ENCODE results near the gene VPS8.

The VPS8 gene, protein sequence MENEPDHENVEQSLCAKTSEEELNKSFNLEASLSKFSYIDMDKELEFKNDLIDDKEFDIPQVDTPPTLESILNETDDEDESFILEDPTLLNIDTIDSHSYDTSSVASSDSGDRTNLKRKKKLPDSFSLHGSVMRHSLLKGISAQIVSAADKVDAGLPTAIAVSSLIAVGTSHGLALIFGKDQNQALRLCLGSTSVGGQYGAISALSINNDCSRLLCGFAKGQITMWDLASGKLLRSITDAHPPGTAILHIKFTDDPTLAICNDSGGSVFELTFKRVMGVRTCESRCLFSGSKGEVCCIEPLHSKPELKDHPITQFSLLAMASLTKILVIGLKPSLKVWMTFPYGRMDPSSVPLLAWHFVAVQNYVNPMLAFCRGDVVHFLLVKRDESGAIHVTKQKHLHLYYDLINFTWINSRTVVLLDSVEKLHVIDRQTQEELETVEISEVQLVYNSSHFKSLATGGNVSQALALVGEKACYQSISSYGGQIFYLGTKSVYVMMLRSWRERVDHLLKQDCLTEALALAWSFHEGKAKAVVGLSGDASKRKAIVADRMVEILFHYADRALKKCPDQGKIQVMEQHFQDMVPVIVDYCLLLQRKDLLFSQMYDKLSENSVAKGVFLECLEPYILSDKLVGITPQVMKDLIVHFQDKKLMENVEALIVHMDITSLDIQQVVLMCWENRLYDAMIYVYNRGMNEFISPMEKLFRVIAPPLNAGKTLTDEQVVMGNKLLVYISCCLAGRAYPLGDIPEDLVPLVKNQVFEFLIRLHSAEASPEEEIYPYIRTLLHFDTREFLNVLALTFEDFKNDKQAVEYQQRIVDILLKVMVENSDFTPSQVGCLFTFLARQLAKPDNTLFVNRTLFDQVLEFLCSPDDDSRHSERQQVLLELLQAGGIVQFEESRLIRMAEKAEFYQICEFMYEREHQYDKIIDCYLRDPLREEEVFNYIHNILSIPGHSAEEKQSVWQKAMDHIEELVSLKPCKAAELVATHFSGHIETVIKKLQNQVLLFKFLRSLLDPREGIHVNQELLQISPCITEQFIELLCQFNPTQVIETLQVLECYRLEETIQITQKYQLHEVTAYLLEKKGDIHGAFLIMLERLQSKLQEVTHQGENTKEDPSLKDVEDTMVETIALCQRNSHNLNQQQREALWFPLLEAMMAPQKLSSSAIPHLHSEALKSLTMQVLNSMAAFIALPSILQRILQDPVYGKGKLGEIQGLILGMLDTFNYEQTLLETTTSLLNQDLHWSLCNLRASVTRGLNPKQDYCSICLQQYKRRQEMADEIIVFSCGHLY (N-terminal part only)

DNA sequence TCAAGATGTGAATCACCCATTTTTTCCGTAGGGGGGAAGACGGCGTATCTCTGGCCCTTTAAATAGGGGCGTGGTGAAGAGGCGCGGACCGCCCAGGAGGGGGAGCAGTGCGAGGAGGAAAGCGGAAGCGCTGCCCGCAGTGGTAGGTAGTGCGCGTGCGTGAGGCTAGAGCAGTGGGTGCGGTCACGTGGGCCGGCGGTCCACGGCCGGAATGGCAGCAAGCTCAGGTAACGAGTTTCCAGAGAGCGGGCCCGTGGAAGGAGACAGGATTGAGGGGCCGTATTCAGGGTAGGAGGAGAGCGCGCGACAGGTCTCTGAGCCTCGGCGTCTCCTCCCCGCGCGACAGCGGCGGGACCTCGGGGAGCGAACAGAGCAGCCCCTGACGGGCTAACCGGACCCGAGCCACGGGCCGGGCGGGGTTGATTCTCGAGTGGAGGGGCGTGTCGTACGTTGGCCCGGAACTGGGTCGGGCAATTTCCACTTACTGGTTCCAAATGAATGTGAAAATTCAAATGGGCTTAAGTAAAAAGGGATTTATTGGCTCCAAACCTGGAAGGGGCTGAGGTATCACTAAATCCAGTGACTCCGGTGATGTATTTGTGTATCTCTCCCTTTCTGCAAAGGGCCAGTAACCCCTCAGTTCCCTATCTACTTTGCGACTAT lies at the start of gene VPS8:
Gene VPS8 (plus strand): TSS at position 168 of the 663 bp plus-strand sequence. CDS start 12,467 bp downstream, outside the sequence.
- in situ Hi-C loops (cut with MboI; ENCODE audit: low sequenced_read_pairs): no loop called here

DNA sequence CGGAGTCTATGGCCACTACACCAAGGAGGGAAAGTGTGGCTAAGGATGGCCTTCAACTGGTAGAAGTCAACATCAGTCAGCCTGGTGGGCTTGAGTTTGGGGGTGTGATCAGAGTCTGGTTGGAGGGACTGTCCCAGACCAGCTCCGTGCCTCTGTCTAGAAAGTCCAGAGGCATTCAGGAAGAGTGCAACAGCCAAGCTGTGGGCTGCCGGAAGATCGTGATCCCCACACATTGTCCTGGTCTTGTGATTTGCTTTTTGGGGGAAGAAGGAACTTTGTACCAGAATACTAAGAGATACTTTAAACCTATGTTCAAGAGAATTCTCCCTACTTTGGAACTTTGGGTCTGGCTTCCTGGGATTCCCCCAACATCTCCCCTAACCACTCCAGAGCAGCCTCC lies 47.8 kb upstream of the VPS8 start:
- in situ Hi-C loops (cut with MboI; ENCODE audit: low sequenced_read_pairs): no loop called here

DNA sequence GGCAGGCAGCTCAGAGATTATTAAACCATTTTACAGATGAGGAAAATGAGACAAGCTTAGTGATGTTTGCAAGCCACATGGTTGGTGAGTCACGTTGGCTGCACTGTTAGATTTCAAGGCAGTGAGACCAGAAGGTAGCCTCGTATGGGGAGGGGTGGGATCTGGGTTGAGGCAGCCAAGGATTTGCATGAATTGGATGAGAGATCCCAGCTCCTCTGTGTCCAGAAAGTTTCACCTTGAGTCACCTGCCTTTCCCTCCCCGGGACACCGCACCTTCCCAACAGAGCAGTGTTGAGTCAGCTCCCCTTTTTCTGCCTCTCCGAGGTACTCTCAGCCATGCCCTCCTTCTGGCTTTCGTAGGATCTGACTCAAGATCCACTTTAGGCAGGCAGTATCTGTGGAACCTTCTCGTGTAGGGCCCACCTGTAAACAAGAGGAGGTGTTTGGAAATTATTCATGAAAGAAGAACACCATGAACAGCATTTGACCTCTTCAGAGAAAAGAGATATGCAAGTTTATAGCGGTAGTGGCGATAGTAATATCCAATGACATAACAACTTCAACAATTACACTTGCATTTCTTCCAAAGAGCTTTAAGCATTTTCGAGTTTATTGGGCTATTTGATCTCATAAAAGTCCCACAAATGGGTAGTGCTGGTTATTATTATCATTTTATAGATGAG lies 46.8 kb upstream of the VPS8 start:
- in situ Hi-C loops (cut with MboI; ENCODE audit: low sequenced_read_pairs): no loop called here

DNA sequence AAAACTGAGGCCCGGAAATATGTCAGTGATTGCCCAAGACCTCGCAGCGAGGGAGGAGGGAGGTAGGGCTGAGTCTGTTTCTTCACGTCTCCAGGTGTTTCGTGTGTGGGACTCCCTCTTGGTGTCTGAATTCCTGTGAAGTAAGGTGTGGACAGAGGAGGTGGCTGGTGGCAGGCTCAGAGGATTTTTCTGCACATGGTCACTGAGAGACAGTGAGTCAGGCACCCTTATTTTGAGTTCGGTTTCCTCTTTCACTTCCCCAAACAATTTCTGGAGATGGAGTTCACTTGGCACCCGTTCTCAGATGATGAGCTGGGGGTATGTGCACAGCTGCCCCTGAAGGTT lies 46.3 kb upstream of the VPS8 start:
- in situ Hi-C loops (cut with MboI; ENCODE audit: low sequenced_read_pairs): no loop called here

DNA sequence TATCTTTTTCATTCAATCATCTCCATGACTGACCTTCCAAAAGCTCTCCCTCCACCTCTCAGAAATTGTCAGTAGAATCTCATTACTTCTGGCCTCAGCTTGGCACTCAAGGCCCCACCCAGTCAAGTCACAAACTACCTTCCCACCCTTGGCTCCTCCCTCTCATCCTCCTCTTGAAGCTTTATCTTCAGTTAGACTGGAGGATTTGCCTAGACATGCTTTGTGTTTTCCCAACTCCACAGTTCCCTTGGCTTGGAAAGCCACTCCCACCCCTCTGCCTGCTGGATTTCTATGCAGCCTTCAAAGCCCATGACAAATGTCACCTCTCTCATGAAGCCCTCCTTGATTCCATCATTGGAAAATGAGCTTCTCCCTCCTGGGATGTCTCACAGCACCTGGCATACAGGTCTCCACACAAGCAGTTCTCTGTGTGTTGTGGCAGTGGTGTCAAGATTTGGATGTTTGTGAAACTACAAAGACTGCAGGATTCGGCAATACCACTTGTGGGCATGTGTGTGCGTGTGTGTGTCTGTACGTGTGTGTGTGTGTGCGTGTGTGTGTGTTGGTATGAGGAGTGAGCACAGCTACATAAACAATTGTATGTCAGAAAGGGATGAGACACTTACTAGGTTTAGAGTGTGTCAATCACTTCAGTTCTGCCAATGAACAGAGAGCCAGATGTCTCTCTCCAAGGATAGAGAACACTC lies 45.3 kb upstream of the VPS8 start:
- in situ Hi-C loops (cut with MboI; ENCODE audit: low sequenced_read_pairs): no loop called here

DNA sequence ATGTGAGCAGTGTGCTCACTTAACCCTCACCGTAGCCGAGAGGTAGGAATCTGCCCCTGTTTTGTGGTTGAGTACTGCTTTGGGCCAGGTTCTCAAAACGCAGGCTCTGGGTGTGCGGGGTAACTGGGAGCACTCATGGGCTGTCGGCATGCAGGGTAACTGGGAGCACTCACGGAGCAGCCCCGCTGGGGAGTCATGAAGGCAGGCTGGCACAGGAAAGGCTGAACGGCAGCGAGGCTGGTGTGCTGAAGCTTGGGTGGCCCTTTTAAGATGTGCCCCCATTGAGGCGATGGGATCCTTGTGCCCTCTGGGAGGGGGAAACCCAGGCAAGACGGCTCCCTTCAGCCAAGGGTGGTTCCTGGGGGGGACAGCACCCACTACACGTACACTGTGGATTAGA lies 44.6 kb upstream of the VPS8 start:
- in situ Hi-C loops (cut with MboI; ENCODE audit: low sequenced_read_pairs): no loop called here

DNA sequence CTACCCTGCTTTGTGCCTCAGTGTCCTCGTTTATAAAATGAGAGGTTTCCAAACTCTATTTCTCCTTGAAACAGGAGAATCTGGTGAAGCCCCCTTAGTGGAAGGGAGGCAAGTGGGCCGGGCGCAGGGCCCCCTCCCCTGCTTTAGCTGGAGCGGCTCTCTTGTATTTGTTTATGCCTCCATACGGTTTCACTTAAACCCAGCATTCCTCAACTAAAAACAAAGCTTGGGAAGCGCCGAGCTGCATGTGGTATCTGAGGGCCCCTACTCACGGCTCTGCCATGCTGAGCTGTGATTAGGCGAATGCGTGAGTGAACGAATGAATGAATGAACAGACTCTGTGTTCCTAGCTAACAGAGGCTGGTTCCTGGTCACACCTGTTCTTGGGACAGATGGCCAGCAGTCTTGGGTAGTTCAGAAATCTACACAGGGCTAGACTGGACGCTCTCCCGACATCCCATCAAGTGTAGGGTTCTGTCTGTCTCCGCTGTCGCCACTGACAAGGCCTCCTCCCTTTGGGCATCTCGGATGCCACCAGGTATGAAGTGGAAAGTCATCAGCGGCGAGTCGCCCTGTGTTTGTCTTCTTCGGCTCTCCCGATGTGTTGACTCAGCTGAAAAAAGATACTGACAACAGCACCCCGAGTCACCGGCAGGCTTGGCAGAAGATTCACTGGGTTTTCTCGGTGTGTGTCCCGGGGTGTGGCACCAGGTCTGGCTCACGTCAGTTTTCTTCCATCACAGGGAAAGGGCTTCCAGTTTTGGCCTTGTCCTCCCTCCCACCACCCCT lies 42.4 kb upstream of the VPS8 start:
- in situ Hi-C loops (cut with MboI; ENCODE audit: low sequenced_read_pairs): no loop called here

DNA sequence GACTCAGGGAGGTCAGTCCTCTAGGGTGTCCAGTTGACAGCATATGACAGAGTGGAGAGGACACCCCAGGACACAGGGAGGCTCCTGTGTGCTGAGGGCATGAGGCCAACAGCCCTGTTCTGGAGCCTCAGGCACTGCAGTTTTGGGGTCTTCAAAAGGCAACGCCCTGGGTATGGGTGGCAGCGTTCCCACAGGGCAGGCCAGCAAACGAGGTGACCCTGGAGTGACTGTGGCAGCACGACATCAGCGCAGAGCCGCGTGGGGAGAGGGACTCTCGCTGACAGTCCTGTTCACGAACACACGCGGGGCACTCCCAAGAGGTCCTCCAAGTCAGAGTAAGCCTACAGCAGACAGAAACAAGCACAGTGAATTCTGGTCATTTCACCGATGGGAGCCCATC lies 41.4 kb upstream of the VPS8 start:
- in situ Hi-C loops (cut with MboI; ENCODE audit: low sequenced_read_pairs): no loop called here

DNA sequence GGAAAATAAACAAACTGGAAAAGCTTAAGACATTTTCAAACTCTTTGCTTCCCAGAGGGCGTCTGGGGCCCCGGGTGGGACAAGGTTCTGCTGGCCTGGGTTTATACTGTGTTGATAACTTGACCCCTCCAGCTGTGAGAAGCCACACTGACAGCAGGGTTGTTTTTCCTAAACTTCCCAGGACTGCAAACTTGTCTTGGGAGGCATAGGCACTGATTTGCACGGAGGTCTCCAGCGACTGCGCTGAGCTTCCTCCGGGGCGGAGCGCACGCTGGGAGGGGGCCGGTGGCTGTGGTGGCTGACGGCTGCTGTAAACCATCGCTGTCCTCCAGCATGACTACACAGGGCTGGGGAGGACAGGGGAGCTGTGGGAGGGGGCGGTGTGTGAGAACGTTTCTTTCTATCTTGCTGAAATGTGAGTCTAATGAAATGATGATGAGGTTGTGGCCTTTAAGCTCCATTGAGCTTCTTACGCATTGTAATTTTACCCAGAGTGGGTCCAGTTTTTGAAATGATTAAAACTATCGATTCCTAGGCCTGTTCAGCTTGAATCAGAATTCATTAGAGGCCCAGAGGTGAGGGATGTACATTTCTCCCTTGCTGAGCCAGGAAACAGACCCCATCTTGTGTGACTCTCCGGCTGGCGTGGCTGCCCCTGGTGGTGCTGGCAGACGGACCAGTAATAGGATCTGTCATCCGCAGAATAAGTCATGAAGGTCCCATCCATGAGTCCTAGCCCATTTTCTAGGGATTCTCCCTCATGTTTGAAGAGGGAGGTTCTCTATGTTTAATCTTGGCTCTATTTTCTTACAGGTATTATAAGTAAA lies 40.5 kb upstream of the VPS8 start:
- in situ Hi-C loops (cut with MboI; ENCODE audit: low sequenced_read_pairs): no loop called here

DNA sequence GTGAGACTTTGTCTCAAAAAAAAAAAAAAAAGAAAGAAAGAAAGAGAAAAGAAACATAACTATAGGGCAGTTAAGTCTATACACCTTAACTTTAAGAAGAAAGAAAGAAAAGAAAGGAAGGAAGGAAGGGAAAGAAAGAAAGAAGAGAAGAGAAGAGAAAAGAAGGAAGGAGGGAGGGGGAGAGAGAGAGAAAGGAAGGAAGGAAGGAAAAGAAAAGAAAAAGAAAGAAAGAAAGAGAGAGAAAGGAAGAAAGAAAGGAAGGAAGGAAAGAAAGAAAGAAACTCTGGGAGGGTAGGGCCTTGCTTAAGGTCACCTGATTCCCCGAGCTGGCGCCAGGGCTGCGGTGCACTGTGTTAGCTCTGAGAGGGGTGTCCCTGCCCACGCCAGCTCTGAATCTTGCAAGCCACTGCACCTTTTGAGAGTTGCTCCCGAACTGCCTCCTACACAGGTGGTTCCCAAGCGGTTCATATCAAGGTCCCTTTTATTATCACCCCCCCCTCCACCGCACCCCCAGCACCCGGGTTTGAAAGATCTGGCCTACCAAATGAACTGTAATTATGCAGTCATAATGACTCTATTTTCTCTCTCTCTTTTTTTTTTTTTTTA lies 39.2 kb upstream of the VPS8 start:
- in situ Hi-C loops (cut with MboI; ENCODE audit: low sequenced_read_pairs): no loop called here

DNA sequence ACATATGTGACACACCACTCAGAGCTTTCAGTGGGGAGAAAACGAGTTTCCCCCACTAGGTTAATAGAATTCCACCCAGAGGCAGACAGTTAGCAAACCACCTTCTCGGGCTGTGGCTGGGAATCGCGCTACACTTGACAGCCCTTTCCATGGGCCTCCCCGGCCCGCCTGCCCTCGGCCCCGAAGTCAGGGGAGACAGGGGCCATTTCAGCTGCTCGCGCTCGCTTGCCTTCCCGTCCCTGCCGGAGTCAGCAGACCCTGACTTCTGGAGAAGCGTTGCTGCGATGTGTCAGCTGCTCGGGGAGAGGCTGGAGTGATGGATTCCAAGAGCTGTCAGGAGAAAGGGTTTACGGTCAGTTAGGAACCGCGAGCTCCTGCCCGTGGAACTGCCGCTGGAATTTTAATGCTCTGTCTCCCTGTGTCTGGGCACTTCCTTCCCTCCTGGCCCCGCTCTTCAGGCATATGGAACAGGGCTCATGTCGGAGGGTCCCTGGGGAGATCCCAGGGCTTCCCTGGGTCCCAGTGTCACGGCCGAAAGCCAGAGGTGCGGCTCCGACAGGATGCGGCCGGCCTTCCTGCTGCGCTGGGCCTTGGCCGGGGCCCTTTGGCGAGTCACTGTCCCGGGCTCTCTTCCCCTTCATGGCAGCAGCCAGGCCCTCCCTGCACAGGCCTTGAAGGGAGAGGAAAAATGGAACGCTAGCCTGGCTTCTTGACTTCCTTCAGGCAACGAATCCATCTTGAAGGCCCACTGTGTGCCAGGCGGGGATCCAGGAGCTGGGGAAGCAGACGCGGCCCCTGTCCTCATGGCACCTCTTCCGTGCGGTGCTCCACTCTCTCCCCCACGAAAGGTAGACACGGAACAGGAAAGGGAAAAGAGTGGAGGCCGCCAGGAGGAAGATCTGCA lies 38.4 kb upstream of the VPS8 start:
- in situ Hi-C loops (cut with MboI; ENCODE audit: low sequenced_read_pairs): no loop called here

DNA sequence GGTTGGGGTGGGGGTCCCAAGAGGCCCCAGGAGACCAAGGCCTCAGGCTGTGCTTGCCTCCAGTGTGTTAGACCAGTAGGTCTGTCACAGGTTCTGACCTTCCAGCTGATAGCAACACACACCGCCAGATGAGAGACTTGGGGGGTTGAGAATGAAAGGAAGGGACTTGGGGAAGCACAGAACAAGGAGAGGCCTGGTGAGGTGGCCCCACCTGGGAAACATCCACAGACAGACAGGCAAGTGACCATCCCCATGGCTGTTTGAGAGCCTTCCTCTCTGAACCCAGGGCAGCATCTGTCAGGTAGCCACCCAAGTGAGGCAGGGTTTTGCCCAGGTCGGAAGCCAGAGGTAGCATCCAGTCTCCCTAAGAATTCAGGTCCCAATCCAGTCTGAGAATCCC lies 35.0 kb upstream of the VPS8 start:
- in situ Hi-C loops (cut with MboI; ENCODE audit: low sequenced_read_pairs): loop anchor here (25.0 kb wide), 1 partner anchor 390 kb away; the partner anchor contains the start of genes CHRD and THPO

DNA sequence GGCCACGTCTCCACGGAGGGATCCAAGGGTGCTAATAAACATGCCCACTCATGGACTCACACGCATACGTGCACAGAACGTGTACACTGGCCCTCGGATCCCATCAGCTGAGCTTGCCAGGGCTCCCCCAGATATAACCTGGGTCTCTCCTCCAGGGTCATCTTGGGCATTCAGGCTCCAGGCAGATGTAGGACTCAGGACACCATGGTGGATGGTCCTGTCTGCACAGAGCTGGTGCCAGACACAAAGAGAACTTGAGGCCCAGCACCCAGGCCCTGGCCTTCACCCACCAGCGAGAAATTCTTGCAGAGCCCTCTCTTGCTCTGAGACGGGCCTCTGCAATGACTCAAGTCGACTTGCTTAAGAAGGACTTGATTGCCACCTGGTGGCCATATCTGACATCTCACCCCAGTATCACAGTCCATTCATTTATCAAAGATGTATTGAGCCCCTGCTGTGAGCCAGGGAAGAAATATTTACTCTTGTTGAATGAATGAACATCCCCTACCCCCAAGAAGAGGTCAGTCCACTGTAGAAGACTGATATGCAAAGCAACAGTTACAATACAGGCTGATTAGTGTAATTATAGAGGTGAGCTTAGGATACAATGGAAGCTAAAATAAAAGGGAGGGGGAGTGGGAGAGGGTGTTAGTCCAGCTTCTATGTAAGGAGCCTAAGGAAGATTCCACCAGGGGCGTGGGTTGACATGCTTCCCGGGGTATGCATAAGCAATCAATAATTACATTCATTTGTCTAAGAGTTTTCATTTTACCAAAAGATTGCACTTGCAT lies 34.2 kb upstream of the VPS8 start:
- in situ Hi-C loops (cut with MboI; ENCODE audit: low sequenced_read_pairs): loop anchor here (25.0 kb wide), 1 partner anchor 390 kb away; the partner anchor contains the start of genes CHRD and THPO

DNA sequence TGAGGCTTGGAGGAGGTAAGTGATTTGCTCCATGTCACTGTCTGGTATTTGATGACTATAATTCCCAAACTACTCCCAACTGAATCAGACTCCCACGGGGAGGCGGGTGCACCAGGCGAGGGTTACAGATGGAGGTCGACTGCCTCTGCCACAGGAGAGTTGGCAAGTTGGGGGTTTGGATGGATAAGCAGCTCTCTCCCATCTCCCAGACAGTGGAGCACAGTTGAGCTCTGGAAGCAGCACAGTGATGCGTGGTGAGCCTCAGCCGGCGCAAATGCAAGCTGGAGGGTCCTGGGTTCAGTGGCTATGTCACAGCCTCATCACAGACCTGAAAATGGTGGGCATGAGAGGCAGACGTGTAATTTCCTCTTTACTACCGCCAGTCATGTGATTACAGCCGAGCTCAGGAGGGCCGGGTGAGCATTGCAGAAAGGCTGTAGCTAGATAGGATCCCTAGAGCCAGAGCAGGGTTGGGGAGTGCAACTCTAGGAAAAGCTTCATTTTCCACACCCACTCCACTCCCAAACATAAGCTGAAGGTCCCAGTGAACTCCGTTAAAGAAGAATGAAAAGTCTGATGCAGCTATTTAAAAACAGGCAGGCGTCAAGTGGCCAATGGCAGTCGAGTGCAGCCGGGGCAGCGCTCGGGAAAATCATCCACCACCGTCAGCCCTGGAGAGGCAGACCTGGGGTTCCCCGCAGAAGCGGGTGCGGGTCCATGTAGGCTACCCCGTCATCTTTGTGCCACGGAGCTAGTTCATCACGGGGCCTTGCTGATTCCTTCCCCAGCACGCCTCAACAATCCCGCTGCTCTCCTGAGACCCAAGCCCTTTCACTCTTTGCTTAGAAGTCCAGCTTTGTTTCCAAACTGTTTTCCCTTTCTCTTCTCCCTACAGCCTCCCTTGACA lies 33.3 kb upstream of the VPS8 start:
- in situ Hi-C loops (cut with MboI; ENCODE audit: low sequenced_read_pairs): loop anchor here (25.0 kb wide), 1 partner anchor 391 kb away; the partner anchor contains the start of genes CHRD and THPO

Data from HL-60/S4 treated with phorbol 12-myristate 13-acetate at 8.2 ng/mL for 4 days and 3 days (cell line).